WTC11 (cell line): ENCODE results near the gene CIC. TPM values are rescaled to one million over a fixed set of nuclear protein-coding genes. Genes with fewer than 3 reads are reported as not detected.

ENCODE experiments used
- ATAC-seq: fragments of 200-7000 bp; cut with Tn5 transposase; 2 replicates; pipeline ENCODE4 v1.10.0; 2021; ENCODE audit warnings: mild to moderate bottlenecking, moderate library complexity
- CTCF ChIA-PET: fragments of 300-600 bp; sonication (Branson Sonifier 250); formaldehyde crosslinking; loops from one replicate; lab custom pipeline; 2021; ENCODE audit warnings: antibody characterized with exemption; lab: Charles Lee
- POLR2A ChIA-PET: fragments of 350-600 bp; sonication (Branson Sonifier 250); formaldehyde crosslinking; loops from one replicate; lab custom pipeline; 2021; ENCODE audit warnings: antibody characterized with exemption; lab: Charles Lee
- DNase-seq: peaks from one replicate; pipeline ENCODE4 v3.0.0; 2021; ENCODE audit warnings: low spot score
- H3K27ac Mint-ChIP-seq: 2 replicates; pipeline ENCODE4 v1.8.0; 2021; ENCODE audit warnings: mixed read lengths
- H3K27me3 Mint-ChIP-seq: 2 replicates; pipeline ENCODE4 v1.8.0; 2021; ENCODE audit warnings: low read depth, mild to moderate bottlenecking, moderate library complexity, mixed read lengths
- H3K36me3 Mint-ChIP-seq: 2 replicates; pipeline ENCODE4 v1.8.0; 2021; ENCODE audit warnings: mixed read lengths
- H3K4me1 Mint-ChIP-seq: 2 replicates; pipeline ENCODE4 v1.8.0; 2022; ENCODE audit warnings: mixed read lengths
- H3K4me3 Mint-ChIP-seq: 2 replicates; pipeline ENCODE4 v1.8.0; 2021; ENCODE audit warnings: mild to moderate bottlenecking, moderate library complexity, mixed read lengths
- H3K9me3 Mint-ChIP-seq: 2 replicates; pipeline ENCODE4 v1.8.0; 2021; ENCODE audit warnings: mixed read lengths
- CREM ChIP-seq: sonication (generic); formaldehyde crosslinking; IDR thresholded peaks from 2 replicates; pipeline ENCODE4 v1.8.1; 2022; ENCODE audit warnings: mild to moderate bottlenecking, missing genetic modification reagents, moderate library complexity
- ESRRA ChIP-seq: sonication (generic); formaldehyde crosslinking; IDR thresholded peaks from 2 replicates; pipeline ENCODE4 v1.8.1; 2022; ENCODE audit warnings: mild to moderate bottlenecking, missing genetic modification reagents, borderline replicate concordance
- FOXP1 ChIP-seq: sonication (generic); formaldehyde crosslinking; IDR thresholded peaks from 2 replicates; pipeline ENCODE4 v1.8.0; 2022; ENCODE audit warnings: missing genetic modification reagents, mild to moderate bottlenecking, moderate library complexity, borderline replicate concordance
- GABPB1 ChIP-seq: sonication (generic); formaldehyde crosslinking; IDR thresholded peaks from 2 replicates; pipeline ENCODE4 v1.8.1; 2023; ENCODE audit warnings: mild to moderate bottlenecking, missing genetic modification reagents
- GTF2I ChIP-seq: fragments of 250-450 bp; sonication (Bioruptor Pico); conservative IDR thresholded peaks from 2 replicates; pipeline ENCODE4 v1.4.0; 2021; ENCODE audit warnings: mild to moderate bottlenecking
- JAZF1 ChIP-seq: fragments of 250-450 bp; sonication (Bioruptor Pico); IDR thresholded peaks from 2 replicates; pipeline ENCODE4 v1.9.0; 2021; ENCODE audit warnings: moderate library complexity, mild to moderate bottlenecking, inconsistent platforms
- PRRX2 ChIP-seq: fragments of 250-450 bp; sonication (Bioruptor Pico); IDR thresholded peaks from 2 replicates; pipeline ENCODE4 v1.8.0; 2021; ENCODE audit warnings: mild to moderate bottlenecking
- RORB ChIP-seq: fragments of 250-450 bp; sonication (Bioruptor Pico); IDR thresholded peaks from 2 replicates; pipeline ENCODE4 v1.9.0; 2021; ENCODE audit warnings: mild to moderate bottlenecking
- SMAD4 ChIP-seq: sonication (generic); formaldehyde crosslinking; IDR thresholded peaks from 2 replicates; pipeline ENCODE4 v1.8.0; 2022; ENCODE audit warnings: mild to moderate bottlenecking, missing genetic modification reagents
- TEAD4 ChIP-seq: sonication (generic); formaldehyde crosslinking; IDR thresholded peaks from 2 replicates; pipeline ENCODE4 v1.8.0; 2022; ENCODE audit warnings: mild to moderate bottlenecking, missing genetic modification reagents
- ZNF219 ChIP-seq: sonication (generic); formaldehyde crosslinking; IDR thresholded peaks from 2 replicates; pipeline ENCODE4 v1.8.0; 2023; ENCODE audit warnings: missing genetic modification reagents, mild to moderate bottlenecking, borderline replicate concordance
- ZNF232 ChIP-seq: sonication (generic); formaldehyde crosslinking; IDR thresholded peaks from 2 replicates; pipeline ENCODE4 v1.8.0; 2022; ENCODE audit warnings: mild to moderate bottlenecking, missing genetic modification reagents
- ZNF396 ChIP-seq: fragments of 250-450 bp; sonication (Bioruptor Pico); IDR thresholded peaks from 2 replicates; pipeline ENCODE4 v1.8.0; 2021; ENCODE audit warnings: mild to moderate bottlenecking, moderate library complexity, borderline replicate concordance
- ZNF423 ChIP-seq: fragments of 250-450 bp; sonication (Bioruptor Pico); IDR thresholded peaks from 2 replicates; pipeline ENCODE4 v2.1.2; 2022; ENCODE audit warnings: mild to moderate bottlenecking, moderate library complexity
- total RNA-seq: library from RNA; stranded (reverse); gene quantifications from 3 replicates; pipeline ENCODE4 v1.2.3, GENCODE V29; 2021
- TF ChIP-seq, protein P1 (sequence below): sonication (generic); formaldehyde crosslinking; conservative IDR thresholded peaks from 2 replicates; pipeline ENCODE4 v1.8.1; 2022; ENCODE audit warnings: mild to moderate bottlenecking, missing genetic modification reagents
- TF ChIP-seq, protein P2 (sequence below): sonication (generic); formaldehyde crosslinking; IDR thresholded peaks from 2 replicates; pipeline ENCODE4 v1.8.1; 2022; ENCODE audit warnings: low read depth, mild to moderate bottlenecking, moderate library complexity, missing genetic modification reagents, borderline replicate concordance
- TF ChIP-seq, protein P3 (sequence below): sonication (generic); formaldehyde crosslinking; IDR thresholded peaks from 2 replicates; pipeline ENCODE4 v1.8.1; 2023; ENCODE audit warnings: mild to moderate bottlenecking, missing genetic modification reagents, moderate library complexity
- TF ChIP-seq, protein P4 (sequence below): sonication (generic); formaldehyde crosslinking; IDR thresholded peaks from 2 replicates; pipeline ENCODE4 v1.8.0; 2023; ENCODE audit warnings: missing genetic modification reagents, mild to moderate bottlenecking, borderline replicate concordance
- TF ChIP-seq, protein P5 (sequence below): sonication (generic); formaldehyde crosslinking; IDR thresholded peaks from 2 replicates; pipeline ENCODE4 v1.8.0; 2022; ENCODE audit warnings: mild to moderate bottlenecking, missing genetic modification reagents

CIC gene
- total RNA-seq, 1 experiment from 2014 or later = 55.8 TPM

DNA sequence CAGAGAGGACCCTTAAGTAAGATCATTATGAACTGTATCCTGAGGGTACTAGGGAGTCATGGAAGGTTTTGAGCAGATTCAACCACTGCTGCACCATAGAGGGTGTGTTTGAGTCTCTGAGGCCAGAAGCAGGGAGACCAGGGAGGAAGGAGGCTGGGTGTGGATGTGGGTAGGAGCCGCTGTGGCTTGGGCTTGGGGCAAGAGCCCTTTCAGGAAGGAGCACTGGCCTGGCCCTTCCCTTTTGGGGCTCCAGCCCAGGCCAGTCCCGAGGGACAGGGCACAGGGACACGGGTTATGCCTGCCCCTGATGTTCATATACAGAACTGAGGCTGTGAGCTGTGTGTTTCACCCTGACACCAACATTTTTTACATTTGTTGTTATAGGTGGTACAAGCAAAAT is 7.2 kb downstream of the CIC start:
- Mint-ChIP-seq H3K36me3 (0 out of 2 replicates have a peak, but pooled peaks cover 2% of the 10 kb centered on the region), H3K4me3 (no peak overlapping the region), H3K27ac (no peak overlapping the region; the same call in 1 of the 2 replicates), H3K4me1 (peaks cover 11% of the 10 kb centered on the region), H3K27me3 (no peaks in the 10 kb centered on the region), H3K9me3 (no peaks in the 10 kb centered on the region)
- TF ChIP-seq RORB (no peak), ZNF423 (no peak), SMAD4 (CRISPR knock-in tag) (no peak), ZNF219 (CRISPR knock-in tag) (no peak), ZNF232 (CRISPR knock-in tag) (no peak), ESRRA (CRISPR knock-in tag) (no peak)
- TF ChIP-seq, protein P1, sequence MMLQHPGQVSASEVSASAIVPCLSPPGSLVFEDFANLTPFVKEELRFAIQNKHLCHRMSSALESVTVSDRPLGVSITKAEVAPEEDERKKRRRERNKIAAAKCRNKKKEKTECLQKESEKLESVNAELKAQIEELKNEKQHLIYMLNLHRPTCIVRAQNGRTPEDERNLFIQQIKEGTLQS (CRISPR knock-in tag) = no peak
- TF ChIP-seq, protein P2, sequence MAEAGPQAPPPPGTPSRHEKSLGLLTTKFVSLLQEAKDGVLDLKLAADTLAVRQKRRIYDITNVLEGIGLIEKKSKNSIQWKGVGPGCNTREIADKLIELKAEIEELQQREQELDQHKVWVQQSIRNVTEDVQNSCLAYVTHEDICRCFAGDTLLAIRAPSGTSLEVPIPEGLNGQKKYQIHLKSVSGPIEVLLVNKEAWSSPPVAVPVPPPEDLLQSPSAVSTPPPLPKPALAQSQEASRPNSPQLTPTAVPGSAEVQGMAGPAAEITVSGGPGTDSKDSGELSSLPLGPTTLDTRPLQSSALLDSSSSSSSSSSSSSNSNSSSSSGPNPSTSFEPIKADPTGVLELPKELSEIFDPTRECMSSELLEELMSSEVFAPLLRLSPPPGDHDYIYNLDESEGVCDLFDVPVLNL (CRISPR knock-in tag) = no peak
- TF ChIP-seq, protein P3, sequence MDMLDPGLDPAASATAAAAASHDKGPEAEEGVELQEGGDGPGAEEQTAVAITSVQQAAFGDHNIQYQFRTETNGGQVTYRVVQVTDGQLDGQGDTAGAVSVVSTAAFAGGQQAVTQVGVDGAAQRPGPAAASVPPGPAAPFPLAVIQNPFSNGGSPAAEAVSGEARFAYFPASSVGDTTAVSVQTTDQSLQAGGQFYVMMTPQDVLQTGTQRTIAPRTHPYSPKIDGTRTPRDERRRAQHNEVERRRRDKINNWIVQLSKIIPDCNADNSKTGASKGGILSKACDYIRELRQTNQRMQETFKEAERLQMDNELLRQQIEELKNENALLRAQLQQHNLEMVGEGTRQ (CRISPR knock-in tag) = no peak
- ATAC-seq = no peak
- no peak for DNase-seq
- ChIA-PET CTCF (interaction anchor here (7.5 kb wide), 1 partner anchor 31 kb away, joined by 239 read pairs; the partner anchor contains the start of gene GSK3A), POLR2A (no interaction called here)

DNA sequence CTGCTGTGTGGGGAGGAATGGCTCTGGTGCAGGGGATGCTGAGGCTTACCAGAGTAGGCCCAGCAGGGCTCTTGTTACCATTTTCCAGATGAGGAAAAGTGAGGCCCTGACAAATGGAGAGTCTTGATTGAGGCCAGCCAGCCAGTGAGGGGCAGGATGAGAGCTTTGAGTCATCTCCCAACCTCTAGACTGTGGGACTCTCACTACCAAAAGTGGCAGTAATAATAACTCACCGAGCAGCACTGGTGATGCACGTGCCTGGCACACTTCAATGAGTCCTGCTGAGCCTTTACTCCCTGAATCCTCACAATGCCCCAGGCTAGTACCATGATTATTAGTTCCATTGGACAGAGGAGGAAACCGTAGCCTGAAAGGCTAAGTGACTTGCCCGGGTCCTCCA is 7.8 kb downstream of the CIC start:
- POLR2A ChIA-PET = no interaction called here
- TF ChIP-seq ZNF396 (CRISPR knock-in tag) (no peak), CREM (CRISPR knock-in tag) (no peak), FOXP1 (no peak), GABPB1 (no peak), JAZF1 (CRISPR knock-in tag) (no peak), TEAD4 (CRISPR knock-in tag) (no peak), PRRX2 (CRISPR knock-in tag) (no peak), GTF2I (CRISPR knock-in tag) (no peak)
- TF ChIP-seq, protein P4, sequence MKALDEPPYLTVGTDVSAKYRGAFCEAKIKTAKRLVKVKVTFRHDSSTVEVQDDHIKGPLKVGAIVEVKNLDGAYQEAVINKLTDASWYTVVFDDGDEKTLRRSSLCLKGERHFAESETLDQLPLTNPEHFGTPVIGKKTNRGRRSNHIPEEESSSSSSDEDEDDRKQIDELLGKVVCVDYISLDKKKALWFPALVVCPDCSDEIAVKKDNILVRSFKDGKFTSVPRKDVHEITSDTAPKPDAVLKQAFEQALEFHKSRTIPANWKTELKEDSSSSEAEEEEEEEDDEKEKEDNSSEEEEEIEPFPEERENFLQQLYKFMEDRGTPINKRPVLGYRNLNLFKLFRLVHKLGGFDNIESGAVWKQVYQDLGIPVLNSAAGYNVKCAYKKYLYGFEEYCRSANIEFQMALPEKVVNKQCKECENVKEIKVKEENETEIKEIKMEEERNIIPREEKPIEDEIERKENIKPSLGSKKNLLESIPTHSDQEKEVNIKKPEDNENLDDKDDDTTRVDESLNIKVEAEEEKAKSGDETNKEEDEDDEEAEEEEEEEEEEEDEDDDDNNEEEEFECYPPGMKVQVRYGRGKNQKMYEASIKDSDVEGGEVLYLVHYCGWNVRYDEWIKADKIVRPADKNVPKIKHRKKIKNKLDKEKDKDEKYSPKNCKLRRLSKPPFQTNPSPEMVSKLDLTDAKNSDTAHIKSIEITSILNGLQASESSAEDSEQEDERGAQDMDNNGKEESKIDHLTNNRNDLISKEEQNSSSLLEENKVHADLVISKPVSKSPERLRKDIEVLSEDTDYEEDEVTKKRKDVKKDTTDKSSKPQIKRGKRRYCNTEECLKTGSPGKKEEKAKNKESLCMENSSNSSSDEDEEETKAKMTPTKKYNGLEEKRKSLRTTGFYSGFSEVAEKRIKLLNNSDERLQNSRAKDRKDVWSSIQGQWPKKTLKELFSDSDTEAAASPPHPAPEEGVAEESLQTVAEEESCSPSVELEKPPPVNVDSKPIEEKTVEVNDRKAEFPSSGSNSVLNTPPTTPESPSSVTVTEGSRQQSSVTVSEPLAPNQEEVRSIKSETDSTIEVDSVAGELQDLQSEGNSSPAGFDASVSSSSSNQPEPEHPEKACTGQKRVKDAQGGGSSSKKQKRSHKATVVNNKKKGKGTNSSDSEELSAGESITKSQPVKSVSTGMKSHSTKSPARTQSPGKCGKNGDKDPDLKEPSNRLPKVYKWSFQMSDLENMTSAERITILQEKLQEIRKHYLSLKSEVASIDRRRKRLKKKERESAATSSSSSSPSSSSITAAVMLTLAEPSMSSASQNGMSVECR (CRISPR knock-in tag) = no peak
- TF ChIP-seq, protein P5, sequence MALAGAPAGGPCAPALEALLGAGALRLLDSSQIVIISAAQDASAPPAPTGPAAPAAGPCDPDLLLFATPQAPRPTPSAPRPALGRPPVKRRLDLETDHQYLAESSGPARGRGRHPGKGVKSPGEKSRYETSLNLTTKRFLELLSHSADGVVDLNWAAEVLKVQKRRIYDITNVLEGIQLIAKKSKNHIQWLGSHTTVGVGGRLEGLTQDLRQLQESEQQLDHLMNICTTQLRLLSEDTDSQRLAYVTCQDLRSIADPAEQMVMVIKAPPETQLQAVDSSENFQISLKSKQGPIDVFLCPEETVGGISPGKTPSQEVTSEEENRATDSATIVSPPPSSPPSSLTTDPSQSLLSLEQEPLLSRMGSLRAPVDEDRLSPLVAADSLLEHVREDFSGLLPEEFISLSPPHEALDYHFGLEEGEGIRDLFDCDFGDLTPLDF (CRISPR knock-in tag) = no peak
- 0 out of 2 replicates have a peak, but pooled peaks cover 2% of the 10 kb centered on the region for H3K36me3 Mint-ChIP-seq
- H3K27ac Mint-ChIP-seq = no peak overlapping the region
- no peak overlapping the region for H3K4me3 Mint-ChIP-seq
- CTCF ChIA-PET = interaction anchor here (7.5 kb wide), 1 partner anchor 31 kb away, joined by 239 read pairs; the partner anchor contains the start of gene GSK3A
- no peaks in the 10 kb centered on the region for H3K9me3 Mint-ChIP-seq
- H3K27me3 Mint-ChIP-seq = no peaks in the 10 kb centered on the region
- no peak for ATAC-seq
- DNase-seq = no peak
- H3K4me1 Mint-ChIP-seq = peaks cover 13% of the 10 kb centered on the region
